A673 (cell line): ENCODE measurements around the gene ZSCAN21. TPM values are rescaled to one million over a fixed set of nuclear protein-coding genes. Genes with fewer than 3 reads are reported as not detected.

Experiments
- BruUV-seq: library from RNA; stranded (reverse); fragments of 400-500 nt; replicated peaks from 2 replicates; lab custom pipeline; 2021; lab: Mats Ljungman, UMichigan
- CTCF ChIA-PET: fragments of 300-600 bp; sonication (Branson Sonifier 250); formaldehyde crosslinking; loops from one replicate; lab custom pipeline; 2022; ENCODE audit warnings: antibody characterized with exemption; lab: Charles Lee
- POLR2A ChIA-PET: fragments of 300-600 bp; sonication (Branson Sonifier 250); formaldehyde crosslinking; loops from one replicate; lab custom pipeline; 2022; ENCODE audit warnings: antibody characterized with exemption; ENCODE audit not compliant: low non-redundant PET; lab: Charles Lee
- DNase-seq: peaks from one replicate; pipeline ENCODE4 v3.0.0-alpha.2; 2015; ENCODE audit warnings: low spot score
- H3K27ac ChIP-seq: fragments of 200-600 bp; sonication (generic); 2 replicates; pipeline ENCODE4 v1.5.1; 2016; ENCODE audit warnings: mixed run types, low read depth, mild to moderate bottlenecking, mixed read lengths, antibody characterized with exemption, low read length; ENCODE audit not compliant: poor library complexity, severe bottlenecking
- H3K27me3 ChIP-seq: fragments of 200-600 bp; sonication (generic); replicated peaks from 2 replicates; pipeline ENCODE4 v1.6.1; 2017; ENCODE audit warnings: mixed run types, low read depth, mild to moderate bottlenecking, mixed read lengths, antibody characterized with exemption, low read length; ENCODE audit not compliant: insufficient read depth, poor library complexity
- H3K36me3 ChIP-seq: fragments of 200-600 bp; sonication (generic); 2 replicates; pipeline ENCODE4 v1.6.1; 2016; ENCODE audit warnings: mixed run types, mild to moderate bottlenecking, mixed read lengths, antibody characterized with exemption, low read length; ENCODE audit not compliant: insufficient read depth, poor library complexity, severe bottlenecking
- H3K4me1 ChIP-seq: fragments of 200-600 bp; sonication (generic); 2 replicates; pipeline ENCODE4 v1.6.1; 2017; ENCODE audit warnings: mixed run types, mild to moderate bottlenecking, mixed read lengths, antibody characterized with exemption, low read length; ENCODE audit not compliant: insufficient read depth, poor library complexity, severe bottlenecking
- H3K4me3 ChIP-seq: fragments of 200-600 bp; sonication (generic); 2 replicates; pipeline ENCODE4 v1.5.1; 2016; ENCODE audit warnings: low read depth, mixed run types, mild to moderate bottlenecking, mixed read lengths, low read length; ENCODE audit not compliant: poor library complexity, severe bottlenecking
- H3K9me3 ChIP-seq: fragments of 200-600 bp; sonication (generic); 2 replicates; pipeline ENCODE4 v1.6.1; 2016; ENCODE audit warnings: mixed run types, low read depth, mild to moderate bottlenecking, mixed read lengths, antibody characterized with exemption, low read length; ENCODE audit not compliant: poor library complexity, severe bottlenecking
- EZH2 ChIP-seq: fragments of 200-600 bp; sonication (generic); IDR thresholded peaks from 2 replicates; pipeline ENCODE4 v1.6.1; 2017; ENCODE audit warnings: borderline replicate concordance, low read depth, mild to moderate bottlenecking, mixed read lengths, antibody characterized with exemption, low read length; ENCODE audit not compliant: poor library complexity, severe bottlenecking
- intact Hi-C: fragments of 100-400 bp; cut with micrococcal nuclease; formaldehyde crosslinking; loops from one replicate; pipeline ENCODE4 v1.10.0; 2022; ENCODE audit not compliant: unreplicated experiment
- total RNA-seq: library from RNA; stranded (reverse); gene quantifications from 2 replicates; pipeline ENCODE4 v1.2.3, GENCODE V29; 2021
- TF ChIP-seq, protein P1 (sequence below): fragments of 300-800, 200-600 bp; sonication (generic); conservative IDR thresholded peaks from 2 replicates; pipeline ENCODE4 v1.5.1; 2017; ENCODE audit warnings: low read depth, mild to moderate bottlenecking, antibody characterized with exemption, low read length, moderate library complexity, mixed read lengths

Gene ZSCAN21
- total RNA-seq, 1 experiment from 2014 or later: 17.2 TPM

DNA sequence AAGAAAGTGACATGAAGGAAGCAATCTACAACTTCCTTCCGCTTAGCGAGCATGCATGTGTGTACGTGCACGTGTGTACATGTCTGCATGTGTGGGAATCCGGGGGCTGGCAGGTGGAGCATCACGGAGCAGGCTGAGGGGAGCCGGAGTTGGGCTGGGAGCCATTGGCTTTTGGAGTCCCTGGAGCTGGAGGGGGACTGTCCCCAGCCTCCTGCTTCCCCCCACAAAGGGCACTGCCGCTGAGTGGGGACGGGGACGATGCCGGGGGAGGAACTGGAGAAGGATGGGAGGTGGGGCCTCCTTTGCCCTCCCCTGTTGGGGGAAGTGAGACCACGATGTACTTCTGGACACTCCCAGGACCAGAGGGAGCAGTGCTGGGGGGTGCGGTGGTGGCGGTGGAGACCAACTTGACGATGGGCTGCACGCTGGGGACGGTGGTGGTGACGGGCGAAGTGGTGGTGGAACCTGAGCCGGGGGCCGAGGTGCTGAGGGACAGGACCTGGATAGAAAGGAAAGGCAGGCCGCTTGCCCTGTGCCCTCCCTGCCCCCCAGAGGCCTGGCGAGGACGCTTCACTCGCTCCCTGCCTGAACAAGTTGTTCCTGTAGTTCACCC is 57.7 kb downstream of the ZSCAN21 start:
- TSS peak; percentile 94 for BruUV-seq
- DNase-seq: no peak
- H3K4me3 ChIP-seq: no peak overlapping the region
- H3K4me1 ChIP-seq: peaks cover 8% of the 10 kb centered on the region
- H3K9me3 ChIP-seq: no peaks in the 10 kb centered on the region
- H3K36me3 ChIP-seq: peaks cover 66% of the 10 kb centered on the region
- no peaks in the 10 kb centered on the region for H3K27me3 ChIP-seq
- intact Hi-C loops: no loop called here
- POLR2A ChIA-PET: no interaction called here
- TF ChIP-seq, protein P1, sequence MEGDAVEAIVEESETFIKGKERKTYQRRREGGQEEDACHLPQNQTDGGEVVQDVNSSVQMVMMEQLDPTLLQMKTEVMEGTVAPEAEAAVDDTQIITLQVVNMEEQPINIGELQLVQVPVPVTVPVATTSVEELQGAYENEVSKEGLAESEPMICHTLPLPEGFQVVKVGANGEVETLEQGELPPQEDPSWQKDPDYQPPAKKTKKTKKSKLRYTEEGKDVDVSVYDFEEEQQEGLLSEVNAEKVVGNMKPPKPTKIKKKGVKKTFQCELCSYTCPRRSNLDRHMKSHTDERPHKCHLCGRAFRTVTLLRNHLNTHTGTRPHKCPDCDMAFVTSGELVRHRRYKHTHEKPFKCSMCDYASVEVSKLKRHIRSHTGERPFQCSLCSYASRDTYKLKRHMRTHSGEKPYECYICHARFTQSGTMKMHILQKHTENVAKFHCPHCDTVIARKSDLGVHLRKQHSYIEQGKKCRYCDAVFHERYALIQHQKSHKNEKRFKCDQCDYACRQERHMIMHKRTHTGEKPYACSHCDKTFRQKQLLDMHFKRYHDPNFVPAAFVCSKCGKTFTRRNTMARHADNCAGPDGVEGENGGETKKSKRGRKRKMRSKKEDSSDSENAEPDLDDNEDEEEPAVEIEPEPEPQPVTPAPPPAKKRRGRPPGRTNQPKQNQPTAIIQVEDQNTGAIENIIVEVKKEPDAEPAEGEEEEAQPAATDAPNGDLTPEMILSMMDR: no peak
- no peak for TF ChIP-seq EZH2
- H3K27ac ChIP-seq: no peak overlapping the region
- CTCF ChIA-PET: no interaction called here

DNA sequence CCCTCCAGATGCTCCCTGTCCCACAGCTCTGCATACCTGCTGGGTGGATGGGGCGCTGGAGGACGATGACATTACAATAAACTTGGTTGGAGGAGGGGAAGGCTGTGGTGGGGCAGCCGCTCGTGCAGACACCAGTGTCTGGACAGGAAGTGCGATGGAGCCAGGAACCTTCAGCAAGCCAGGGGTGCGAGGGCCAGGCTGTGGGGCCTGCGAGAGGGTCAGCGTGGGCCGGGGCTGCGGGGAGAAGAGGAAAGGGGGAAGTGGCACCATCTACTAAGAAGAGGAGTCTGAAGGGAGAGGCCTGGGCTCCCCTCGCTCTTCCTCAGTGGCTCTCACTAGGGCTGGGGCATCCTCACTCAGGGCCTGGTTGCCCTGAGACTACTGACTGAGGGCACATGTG is 58.3 kb downstream of the ZSCAN21 start:
- ChIA-PET CTCF (no interaction called here), POLR2A (no interaction called here)
- BruUV-seq: no TSS peak
- Histone ChIP-seq H3K4me1 (peaks cover under 1% of the 10 kb centered on the region), H3K9me3 (no peaks in the 10 kb centered on the region), H3K27me3 (no peaks in the 10 kb centered on the region), H3K27ac (no peak overlapping the region), H3K36me3 (peaks cover 67% of the 10 kb centered on the region), H3K4me3 (no peak overlapping the region)
- intact Hi-C loops: no loop called here
- DNase-seq: no peak
- TF ChIP-seq, protein P1: no peak
- TF ChIP-seq EZH2: no peak

DNA sequence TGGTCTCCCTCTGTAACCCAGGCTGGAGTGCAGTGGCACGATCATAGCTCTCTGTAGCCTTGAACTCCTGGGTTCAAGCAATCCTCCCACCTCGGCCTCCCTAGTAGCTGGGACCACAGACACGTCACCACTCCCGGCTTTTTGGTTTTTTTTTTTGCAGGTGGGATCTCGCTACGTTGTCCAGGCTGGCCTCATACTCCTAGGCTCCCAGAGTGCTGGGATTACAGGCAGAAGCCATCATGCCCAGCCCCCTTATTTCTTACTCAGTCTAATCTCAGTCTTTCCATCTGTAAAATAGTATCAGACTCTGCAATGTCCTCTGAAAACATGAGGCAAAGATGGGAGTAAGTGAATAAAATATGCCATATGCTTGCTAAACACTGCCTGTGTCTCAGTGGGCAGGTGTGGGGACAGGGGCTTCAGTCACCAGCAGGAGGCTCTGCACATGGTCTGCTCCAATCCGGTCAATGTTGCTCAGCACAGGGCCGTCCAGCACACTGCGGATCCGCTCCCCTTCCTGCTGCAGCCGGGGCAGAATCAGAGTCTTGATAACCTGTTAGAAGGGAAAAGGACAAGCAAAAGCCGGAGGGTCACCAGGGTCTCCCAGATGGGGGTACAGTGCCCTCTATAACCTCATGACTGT is 60.1 kb downstream of the ZSCAN21 start:
- Histone ChIP-seq H3K4me3 (no peak overlapping the region), H3K27me3 (no peaks in the 10 kb centered on the region), H3K36me3 (peaks cover 66% of the 10 kb centered on the region), H3K27ac (no peak overlapping the region), H3K4me1 (no peaks in the 10 kb centered on the region), H3K9me3 (no peaks in the 10 kb centered on the region)
- TF ChIP-seq EZH2: no peak
- TF ChIP-seq, protein P1: 0 out of 2 replicates have a peak, but pooled peaks have one; percentile 19
- BruUV-seq: no TSS peak
- intact Hi-C loops: no loop called here
- ChIA-PET POLR2A (no interaction called here), CTCF (no interaction called here)
- no peak for DNase-seq
